Effector CD8-positive, alpha-beta T cell (primary cell): ENCODE data around the gene FDXACB1.
A peak's percentile ranks its signal among the peaks of the same experiment; 100 is the strongest.

Experiments
- DNase-seq: peaks from one replicate; lab custom pipeline; 2025; lab: John Stamatoyannopoulos, UW

FDXACB1 gene

DNA sequence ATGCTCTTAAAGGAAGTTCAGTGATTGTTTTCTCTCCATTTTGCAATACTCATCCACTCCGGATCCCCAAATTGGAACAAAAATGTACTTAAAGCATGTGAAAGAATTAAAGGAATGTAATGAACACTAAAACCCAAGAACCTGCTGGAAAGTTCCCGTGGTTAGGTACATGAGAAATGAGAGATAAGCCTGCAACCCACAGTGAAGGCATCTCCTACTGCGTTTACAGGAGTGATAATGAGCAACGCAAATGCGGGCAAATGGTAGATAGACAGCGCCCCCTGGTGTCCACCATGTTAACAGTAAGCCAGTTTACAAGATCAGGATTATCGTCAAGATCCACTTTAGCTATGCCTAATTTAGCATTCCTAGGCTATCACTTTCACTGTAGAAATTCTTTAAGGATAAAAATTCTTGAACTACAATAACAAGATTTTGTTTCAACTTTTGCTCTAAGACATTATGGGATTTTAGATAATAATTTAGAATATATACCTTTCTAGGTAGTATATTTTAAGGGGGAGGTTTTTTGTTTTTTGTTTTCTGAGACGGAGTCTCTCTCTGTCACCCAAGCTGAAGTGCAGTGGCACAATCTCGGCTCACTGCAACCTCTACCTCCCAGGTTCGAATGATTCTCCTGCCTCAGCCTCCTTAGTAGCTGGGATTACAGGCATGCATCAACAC lies 37.5 kb downstream of the FDXACB1 start:
- peak; percentile 77 for DNase-seq

DNA sequence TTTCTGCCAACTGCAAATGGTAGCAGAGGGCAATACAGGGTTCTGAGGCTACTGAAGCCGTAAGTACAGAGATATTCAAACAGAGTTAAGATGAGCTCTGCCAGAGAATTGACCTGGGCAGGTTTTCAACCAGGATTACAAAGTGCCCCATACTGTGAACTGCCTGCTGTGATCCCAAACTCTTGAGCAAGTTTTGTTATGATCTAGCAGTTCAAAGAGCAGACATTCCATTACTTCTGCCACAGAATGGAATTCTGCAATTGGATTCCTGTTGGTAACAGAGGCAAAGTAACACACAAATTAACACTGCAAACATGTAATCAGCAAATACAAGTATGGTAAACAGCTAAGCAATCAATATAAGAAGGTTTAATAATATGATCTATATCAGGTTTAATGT lies 38.8 kb downstream of the FDXACB1 start:
- no peak for DNase-seq

- no peak for DNase-seq
Measured at GRCh38 chr11:111838054-111838453, 40.9 kb downstream of the FDXACB1 start.

GRCh38 chr11:111837366-111837891 lies 41.5 kb downstream of the FDXACB1 start:
- DNase-seq, result no peak

DNA sequence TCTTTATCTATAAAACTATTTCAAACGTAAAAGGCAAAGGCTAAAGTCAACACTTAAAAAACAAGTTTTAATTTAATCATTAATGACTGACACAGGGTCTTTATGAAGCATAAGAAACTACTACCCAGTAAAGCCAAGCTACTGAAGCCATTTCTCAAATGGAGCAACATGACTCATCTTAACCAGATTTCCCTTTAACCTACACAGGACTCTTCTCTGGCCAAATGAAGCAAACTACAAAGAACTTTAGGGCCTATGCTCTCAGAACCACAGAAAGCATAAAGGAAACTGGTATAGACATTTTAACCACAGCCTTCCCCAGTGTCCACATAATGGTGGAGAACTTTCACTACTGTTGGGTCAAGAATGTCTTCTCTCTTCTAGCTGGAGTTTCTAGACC lies 42.2 kb downstream of the FDXACB1 start:
- no peak for DNase-seq

DNA sequence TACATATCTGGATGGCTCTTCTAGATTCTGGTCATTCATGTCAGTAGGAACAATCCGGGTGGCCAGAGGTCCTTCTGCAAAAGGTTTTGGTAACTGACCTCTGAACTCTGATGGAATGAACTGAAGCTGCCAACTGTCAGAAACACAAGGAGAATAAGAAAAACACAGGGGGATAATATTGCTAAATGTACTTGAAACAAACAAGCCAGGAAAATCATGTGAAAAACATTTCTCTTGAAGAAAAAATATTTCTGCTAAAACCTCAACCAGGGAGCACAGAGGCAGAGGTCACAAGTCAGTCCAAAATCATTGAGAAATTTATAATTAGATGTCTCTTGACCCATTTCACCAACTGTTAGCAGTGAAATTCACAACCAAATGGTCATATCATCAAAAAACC lies 42.8 kb downstream of the FDXACB1 start:
- DNase-seq, result no peak

DNA sequence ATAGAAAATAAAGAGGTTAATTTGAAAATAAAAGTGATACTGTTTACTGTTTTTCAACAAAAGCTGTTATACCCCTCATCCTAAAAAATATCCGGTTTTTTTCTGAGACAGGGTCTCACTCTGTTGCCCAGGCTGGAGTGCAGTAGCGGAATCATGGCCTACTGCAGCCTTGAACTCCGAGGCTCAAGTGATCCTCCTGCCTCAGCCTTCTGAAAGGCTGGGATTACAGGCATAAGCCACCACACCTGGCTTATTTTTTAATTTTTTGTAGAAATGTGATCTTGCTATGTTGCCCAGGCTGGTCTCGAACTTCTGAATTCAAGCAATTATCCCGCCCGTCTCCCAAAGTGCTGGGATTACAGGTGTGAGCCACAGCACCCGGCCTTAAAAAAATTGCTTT lies 43.3 kb downstream of the FDXACB1 start:
- DNase-seq, result no peak

DNA sequence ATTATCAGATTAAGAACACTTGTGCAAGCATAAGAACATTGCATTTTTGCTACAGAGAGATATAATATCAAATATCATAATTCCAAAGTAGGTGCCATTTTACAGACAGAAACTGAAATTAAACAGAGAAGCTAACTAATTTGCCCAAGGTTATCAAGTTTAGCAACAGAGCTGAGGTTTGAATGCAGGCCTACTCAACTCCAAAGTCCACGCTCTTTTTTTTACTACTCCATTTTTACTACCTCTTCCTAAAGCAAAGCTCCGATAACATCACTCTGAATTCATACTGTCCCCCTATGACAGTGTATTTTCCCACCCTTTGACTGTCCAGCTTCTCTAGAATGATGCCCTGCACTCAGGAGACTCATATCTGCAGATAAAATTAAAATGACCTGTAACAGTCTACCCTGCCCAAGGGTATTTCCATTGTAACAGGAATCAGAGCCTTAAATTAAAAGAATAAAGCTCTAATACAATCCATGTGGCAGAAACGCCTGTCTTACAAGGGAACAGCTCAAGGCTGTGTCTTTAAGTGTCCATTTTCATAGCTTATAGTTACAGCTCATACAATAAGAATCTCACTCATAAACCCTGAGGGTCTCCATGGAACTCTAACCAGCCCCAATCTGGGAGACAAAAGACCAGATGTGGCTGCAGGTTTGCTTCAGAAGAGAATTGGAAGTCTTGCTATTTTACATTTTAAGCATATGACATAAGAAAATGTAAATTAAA lies 44.4 kb downstream of the FDXACB1 start:
- DNase-seq, result no peak

GRCh38 chr11:111833524-111833923 lies 45.4 kb downstream of the FDXACB1 start:
- no peak for DNase-seq

DNA sequence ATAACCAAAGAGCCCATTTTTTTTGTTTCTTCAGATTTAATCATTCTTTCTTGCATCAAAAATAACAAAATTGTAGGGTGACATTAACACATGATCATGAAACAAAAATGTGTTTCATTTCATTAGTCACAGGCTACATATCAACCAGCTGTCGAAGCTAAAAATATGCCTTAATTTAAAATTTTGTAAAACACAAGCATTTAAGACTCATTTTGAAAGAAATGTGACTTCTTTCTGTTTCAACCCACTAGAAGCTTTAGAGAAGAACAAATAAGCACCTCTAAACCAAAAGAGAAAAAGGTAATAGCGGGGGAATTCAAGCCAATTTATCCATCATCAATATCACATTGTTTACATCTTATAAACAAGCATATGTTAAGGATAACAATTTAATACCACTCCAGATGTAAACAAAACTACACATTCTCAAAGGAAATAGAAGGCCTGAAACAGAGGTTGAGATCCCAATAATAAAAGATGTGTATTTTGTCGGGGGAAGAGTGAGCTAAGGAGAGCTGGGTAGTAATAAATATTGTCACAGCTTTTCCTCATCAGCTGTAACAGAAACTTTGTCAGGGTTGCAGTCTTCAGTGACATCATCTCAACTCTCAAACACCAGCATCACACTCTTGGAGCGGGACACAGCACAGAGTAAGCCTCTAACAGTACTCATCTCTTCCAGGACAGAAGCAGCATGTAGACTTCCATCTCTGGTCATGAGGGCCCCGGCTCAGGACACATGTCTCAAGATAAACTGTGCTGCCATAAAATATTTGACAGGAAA lies 49.6 kb downstream of the FDXACB1 start:
- no peak for DNase-seq

GRCh38 chr11:111826322-111826950 lies 52.5 kb downstream of the FDXACB1 start:
- no peak for DNase-seq
